GM21423 (cell line): ENCODE results near the gene PRKCI.
"Not testable (repeated sequence)": the region's sequence is repeated elsewhere in the genome, so short reads cannot be mapped to it uniquely, and the experiment has no call there.

Experiments
- ATAC-seq: cut with Tn5 transposase; IDR thresholded peaks from one replicate; pipeline ENCODE4 v1.9.1; 2021; ENCODE audit warnings: mild to moderate bottlenecking, moderate library complexity; ENCODE audit not compliant: unreplicated experiment

Gene PRKCI

GRCh38 chr3:170337420-170337819, 115.2 kb downstream of the PRKCI start:
- ATAC-seq, result no peak

GRCh38 chr3:170338690-170339340, 116.6 kb downstream of the PRKCI start:
- no peak for ATAC-seq

DNA sequence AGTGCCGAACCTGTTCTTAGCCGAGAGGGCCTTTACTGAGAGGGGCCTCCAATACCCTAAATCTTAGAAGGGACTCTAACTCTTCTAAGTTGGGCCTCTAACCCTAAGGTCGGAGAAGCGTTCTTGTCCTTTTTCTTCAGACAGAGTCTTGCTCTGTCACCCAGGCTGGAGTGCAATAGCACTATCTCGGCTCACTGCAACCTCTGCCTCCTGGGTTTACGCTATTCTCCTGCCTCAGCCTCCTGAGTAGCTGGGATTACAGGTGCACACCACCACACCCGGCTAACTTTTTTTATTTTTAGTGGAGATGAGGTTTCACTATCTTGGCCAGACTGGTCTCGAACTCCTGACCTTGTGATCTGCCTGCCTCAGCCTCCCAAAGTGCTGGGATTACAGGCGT, 120.0 kb downstream of the PRKCI start:
- not testable (repeated sequence) for ATAC-seq

DNA sequence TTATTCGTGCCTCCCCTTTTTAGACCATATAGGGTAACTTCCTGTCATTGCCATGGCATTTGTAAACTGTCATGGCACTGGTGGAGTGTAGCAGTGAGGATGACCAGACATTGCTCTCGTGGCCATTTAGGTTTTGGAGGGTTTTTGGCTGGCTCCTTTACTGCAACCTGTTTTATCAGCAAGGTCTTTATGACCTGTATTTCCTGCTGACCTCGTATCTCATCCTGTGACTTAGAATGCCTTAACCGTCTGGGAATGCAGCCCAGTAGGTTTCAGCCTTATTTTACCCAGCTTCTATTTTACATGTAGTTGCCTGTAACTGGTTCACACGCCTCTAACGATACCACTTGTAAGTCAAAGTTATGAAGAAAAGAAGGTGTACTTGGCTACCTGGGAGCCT, 121.6 kb downstream of the PRKCI start:
- ATAC-seq, result not testable (repeated sequence)

- no peak for ATAC-seq
These were observed 122.7 kb downstream of the PRKCI start for GRCh38 chr3:170344971-170345370.

DNA sequence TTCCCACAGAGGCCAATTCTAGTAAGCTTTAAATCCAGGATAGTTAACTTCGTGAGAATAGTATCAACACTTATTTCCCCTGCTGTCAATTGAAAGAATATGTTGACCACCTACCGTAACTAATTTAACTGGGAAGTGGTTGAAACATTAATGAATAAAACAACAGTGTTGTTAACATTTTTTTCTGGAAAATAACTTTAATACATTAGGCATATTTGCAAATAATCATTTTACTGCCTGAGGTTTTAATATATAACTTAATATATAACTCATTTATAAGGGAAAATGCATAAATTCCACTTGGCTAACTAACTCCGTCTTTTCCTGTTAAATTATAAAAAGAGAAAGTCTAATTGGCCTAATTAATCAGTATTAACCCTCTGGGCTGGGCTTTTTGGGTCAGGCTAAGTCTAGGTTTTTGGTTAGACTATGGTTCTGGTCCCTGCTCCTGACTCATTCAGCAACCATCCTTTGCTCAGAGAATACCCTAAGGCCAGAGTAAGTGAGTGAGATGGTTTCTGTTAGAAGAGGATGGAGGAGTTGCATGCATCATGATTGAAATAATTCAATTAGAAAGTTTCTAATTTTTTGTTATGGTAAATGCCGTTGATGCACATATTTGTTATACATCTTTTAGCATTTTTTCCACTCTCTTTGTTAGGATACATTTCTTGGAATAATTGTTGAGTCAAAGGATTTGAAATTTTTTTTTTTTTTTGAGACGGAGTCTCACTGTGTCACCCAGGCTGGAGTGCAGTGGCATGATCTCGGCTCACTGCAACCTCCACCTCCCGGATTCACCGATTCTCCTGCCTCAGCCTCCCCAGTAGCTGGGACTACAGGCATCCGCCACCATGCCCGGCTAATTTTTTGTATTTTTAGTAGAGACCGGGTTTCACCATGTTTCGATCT, 124.5 kb downstream of the PRKCI start:
- ATAC-seq, result no peak

- ATAC-seq, result peak; percentile 57
These were observed 128.5 kb downstream of the PRKCI start for GRCh38 chr3:170350515-170351413.

GRCh38 chr3:170352936-170353335, 130.7 kb downstream of the PRKCI start:
- peak; percentile 16 for ATAC-seq

DNA sequence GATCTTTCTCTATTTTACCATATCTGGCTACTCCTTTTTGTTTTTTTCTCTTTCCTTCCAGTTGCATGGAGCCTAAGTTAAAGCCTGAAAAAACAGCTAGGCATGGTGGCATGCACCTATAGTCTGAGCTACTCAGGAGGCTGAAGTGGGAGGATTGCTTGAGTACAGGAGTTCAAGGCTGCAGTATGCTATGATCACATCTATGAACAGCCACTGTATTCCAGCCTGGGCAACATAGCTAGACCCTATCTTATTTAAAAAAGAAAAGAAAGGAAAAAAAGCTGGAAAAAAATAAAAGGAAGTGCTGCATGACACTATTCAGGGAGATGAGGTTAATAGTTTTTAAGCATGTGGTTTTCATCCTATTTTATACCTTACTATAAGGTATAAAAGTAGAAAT, 131.3 kb downstream of the PRKCI start:
- ATAC-seq, result no peak

DNA sequence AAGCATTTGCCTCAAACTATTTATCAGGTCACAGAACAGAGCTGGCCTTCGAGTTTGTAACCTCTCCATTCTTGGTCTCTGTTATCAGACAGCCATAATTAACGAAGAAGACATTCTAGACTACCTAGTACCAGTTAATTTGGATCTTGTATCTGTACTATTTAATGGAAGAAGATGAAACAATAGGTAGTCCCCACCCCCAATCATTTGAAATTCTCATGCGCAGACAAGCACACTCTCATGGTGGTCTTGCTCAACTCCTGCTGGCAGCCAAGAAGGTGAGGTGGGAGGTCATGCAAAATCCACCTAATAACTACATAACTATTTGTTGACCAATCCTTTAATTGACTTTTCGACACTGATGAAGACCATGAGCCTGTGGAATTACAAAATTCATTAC, 132.5 kb downstream of the PRKCI start:
- no peak for ATAC-seq
